ENCODE data around the gene P2RY11. TPM values are rescaled to one million over a fixed set of nuclear protein-coding genes. Genes with fewer than 3 reads are reported as not detected.

Gene P2RY11
- total RNA-seq, 1 experiment from 2014 or later = 60.6 TPM

DNA sequence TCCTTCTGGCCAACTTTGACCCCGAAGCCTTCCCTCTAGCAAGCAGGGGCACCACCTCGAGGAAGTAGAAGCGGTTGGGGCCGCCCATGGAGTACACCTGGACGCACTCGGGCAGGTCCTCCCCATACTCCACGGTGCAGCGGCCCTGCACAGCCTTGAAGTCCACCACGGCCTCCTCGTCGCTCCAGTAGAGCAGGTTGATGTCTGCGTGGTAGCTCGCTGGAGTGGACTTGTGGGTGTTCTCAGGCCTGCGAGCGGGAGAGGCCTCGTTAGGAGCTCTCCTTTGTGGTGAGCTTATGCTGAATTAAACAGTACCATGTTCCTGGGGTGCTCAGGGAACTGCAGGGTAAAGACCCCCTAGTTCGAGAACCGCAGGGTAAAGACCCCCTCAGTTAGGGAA, 30.5 kb downstream of the P2RY11 start:
- no peak overlapping the region for H2BK120ac ChIP-seq (ENCODE audit: low read depth, low read length, poor library complexity, severe bottlenecking)
- H2BK12ac ChIP-seq (ENCODE audit: insufficient read length, low read depth, low read length) = no peak overlapping the region
- no peak overlapping the region for H4K5ac ChIP-seq (ENCODE audit: insufficient read length, low read depth, low read length)
- no peak overlapping the region for H3T11ph ChIP-seq (ENCODE audit: low read length)
- no peak overlapping the region for H3K18ac ChIP-seq (ENCODE audit: insufficient read length, low read depth, low read length)
- no peaks in the 10 kb centered on the region for H3K27me3 ChIP-seq (ENCODE audit: insufficient read depth, low read length)
- no peak overlapping the region for H2BK20ac ChIP-seq (ENCODE audit: low read depth, low read length, poor library complexity, severe bottlenecking)
- Mint-ChIP-seq H3K4me1 (no peaks in the 10 kb centered on the region), H3K4me3 (no peak overlapping the region), H3K27me3 (ENCODE audit: low read depth) (no peaks in the 10 kb centered on the region; the same call in 1 of the 2 replicates), H3K27ac (no peak overlapping the region), H3K9me3 (no peaks in the 10 kb centered on the region), H3K36me3 (ENCODE audit: insufficient read depth in 1 of 3, low read depth in 3 of 3) (peaks cover 51 to 100% (median 89%) of the 10 kb centered on the region in 3 experiments; a peak in 6 of 7 replicates)
- 0 out of 2 replicates have a peak, but pooled peaks cover 2% of the 10 kb centered on the region for H3K79me2 ChIP-seq (ENCODE audit: insufficient read depth, low read length)
- H2BK5ac ChIP-seq (ENCODE audit: insufficient read length, low read length) = no peak overlapping the region
- H2AFZ ChIP-seq (ENCODE audit: low read length) = no peak overlapping the region
- no peaks in the 10 kb centered on the region for H4K20me1 ChIP-seq (ENCODE audit: control insufficient read depth, insufficient read depth, insufficient read length)
- H3K9ac ChIP-seq (ENCODE audit: extremely low read depth, insufficient read length, low read length) = no peak overlapping the region
- WGBS (ENCODE audit: extremely low coverage, insufficient read length, low lambda C conversion rate) = no CpG with 5 or more reads among the region's 18 CpGs
- DNase-seq = no peak
- no peak overlapping the region for H3K27ac ChIP-seq (ENCODE audit: insufficient read length, low read depth, low read length)
- no peak overlapping the region for H3K4ac ChIP-seq (ENCODE audit: low read depth, low read length)
- no peaks in the 10 kb centered on the region for H3K9me3 ChIP-seq (ENCODE audit: control insufficient read depth, low read depth, low read length)
- H3K56ac ChIP-seq (ENCODE audit: insufficient read length, low read depth, low read length) = no peak overlapping the region
- no peak overlapping the region for H4K91ac ChIP-seq (ENCODE audit: insufficient read length, low read depth, low read length)
- no peaks in the 10 kb centered on the region for H3K23me2 ChIP-seq (ENCODE audit: insufficient read length, low read depth, low read length, poor library complexity, severe bottlenecking)
- H2AK5ac ChIP-seq (ENCODE audit: insufficient read length, low read length) = no peak overlapping the region
- H3K79me1 ChIP-seq (ENCODE audit: insufficient read depth, low read depth, low read length, poor library complexity, severe bottlenecking) = no peaks in the 10 kb centered on the region
- no peak overlapping the region for H3K4me2 ChIP-seq (ENCODE audit: insufficient read depth, insufficient read length, low read length)
- no peak overlapping the region for H3K23ac ChIP-seq (ENCODE audit: insufficient read length, low read depth, low read length)
- TF ChIP-seq, protein P1, sequence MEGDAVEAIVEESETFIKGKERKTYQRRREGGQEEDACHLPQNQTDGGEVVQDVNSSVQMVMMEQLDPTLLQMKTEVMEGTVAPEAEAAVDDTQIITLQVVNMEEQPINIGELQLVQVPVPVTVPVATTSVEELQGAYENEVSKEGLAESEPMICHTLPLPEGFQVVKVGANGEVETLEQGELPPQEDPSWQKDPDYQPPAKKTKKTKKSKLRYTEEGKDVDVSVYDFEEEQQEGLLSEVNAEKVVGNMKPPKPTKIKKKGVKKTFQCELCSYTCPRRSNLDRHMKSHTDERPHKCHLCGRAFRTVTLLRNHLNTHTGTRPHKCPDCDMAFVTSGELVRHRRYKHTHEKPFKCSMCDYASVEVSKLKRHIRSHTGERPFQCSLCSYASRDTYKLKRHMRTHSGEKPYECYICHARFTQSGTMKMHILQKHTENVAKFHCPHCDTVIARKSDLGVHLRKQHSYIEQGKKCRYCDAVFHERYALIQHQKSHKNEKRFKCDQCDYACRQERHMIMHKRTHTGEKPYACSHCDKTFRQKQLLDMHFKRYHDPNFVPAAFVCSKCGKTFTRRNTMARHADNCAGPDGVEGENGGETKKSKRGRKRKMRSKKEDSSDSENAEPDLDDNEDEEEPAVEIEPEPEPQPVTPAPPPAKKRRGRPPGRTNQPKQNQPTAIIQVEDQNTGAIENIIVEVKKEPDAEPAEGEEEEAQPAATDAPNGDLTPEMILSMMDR (conservative IDR thresholded peaks at IDR 0.05) = no peak
- no peak overlapping the region for H2BK15ac ChIP-seq (ENCODE audit: low read depth, low read length)
- no peaks in the 10 kb centered on the region for H3K4me1 ChIP-seq (ENCODE audit: insufficient read depth, low read length)
- H4K8ac ChIP-seq (replicated peaks; ENCODE audit: insufficient read length, low read depth, low read length) = no peak overlapping the region
- no peak overlapping the region for H3K14ac ChIP-seq (ENCODE audit: insufficient read depth, low read length)
